ENCODE data around the gene TMEM174.
"Not testable (repeated sequence)": the region's sequence is repeated elsewhere in the genome, so short reads cannot be mapped to it uniquely, and the experiment has no call there.

GRCh38 chr5:73219336-73219735, 46.3 kb downstream of the TMEM174 start:
- TF ChIP-seq, protein P1, sequence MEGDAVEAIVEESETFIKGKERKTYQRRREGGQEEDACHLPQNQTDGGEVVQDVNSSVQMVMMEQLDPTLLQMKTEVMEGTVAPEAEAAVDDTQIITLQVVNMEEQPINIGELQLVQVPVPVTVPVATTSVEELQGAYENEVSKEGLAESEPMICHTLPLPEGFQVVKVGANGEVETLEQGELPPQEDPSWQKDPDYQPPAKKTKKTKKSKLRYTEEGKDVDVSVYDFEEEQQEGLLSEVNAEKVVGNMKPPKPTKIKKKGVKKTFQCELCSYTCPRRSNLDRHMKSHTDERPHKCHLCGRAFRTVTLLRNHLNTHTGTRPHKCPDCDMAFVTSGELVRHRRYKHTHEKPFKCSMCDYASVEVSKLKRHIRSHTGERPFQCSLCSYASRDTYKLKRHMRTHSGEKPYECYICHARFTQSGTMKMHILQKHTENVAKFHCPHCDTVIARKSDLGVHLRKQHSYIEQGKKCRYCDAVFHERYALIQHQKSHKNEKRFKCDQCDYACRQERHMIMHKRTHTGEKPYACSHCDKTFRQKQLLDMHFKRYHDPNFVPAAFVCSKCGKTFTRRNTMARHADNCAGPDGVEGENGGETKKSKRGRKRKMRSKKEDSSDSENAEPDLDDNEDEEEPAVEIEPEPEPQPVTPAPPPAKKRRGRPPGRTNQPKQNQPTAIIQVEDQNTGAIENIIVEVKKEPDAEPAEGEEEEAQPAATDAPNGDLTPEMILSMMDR (IDR thresholded peaks at IDR 0.05) = not testable (repeated sequence)
- not testable (repeated sequence) for TF ChIP-seq EZH2 (IDR thresholded peaks at IDR 0.05)
